ENCODE data around the gene MYH14.

DNA sequence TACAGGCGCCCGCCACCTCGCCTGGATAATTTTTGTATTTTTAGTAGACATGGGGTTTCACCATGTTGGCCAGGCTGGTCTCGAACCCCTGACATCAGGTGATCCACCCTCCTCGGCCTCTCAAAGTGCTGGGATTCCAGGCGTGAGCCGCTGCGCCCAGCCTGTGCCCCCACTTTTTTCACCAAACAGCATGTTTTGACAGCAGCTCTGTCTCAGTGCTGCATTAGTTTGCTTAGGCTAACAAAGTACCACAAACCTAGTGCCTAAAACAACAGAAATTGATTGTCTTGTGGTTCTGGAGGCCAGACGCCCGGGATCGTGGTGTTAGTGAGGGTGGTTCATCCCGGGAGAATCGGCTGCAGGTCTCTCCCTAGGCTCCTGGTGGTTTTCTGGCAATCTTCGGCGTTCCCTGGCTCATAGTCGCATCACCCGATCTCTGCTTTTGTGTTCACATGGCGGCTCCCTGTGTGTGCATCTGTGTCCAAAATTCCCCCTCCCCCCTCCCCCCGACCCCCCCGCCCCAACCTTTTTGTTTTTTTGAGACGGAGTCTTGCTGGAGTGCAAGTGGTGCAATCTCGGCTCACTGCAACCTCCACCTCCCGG lies 30.0 kb downstream of the MYH14 start:
- TF ChIP-seq YY1 (IDR thresholded peaks at IDR 0.05; ENCODE audit: insufficient read depth, insufficient read length) (no peak), SUZ12 (IDR thresholded peaks at IDR 0.05; ENCODE audit: extremely low read depth, insufficient read depth, insufficient read length) (no peak), ZNF274 (IDR thresholded peaks at IDR 0.05; ENCODE audit: low read depth, low read length) (no peak)

Data from NT2/D1 (cell line).